GM19035 (cell line): ENCODE measurements around the gene ATXN1.
"Not testable (repeated sequence)": the region's sequence is repeated elsewhere in the genome, so short reads cannot be mapped to it uniquely, and the experiment has no call there.

Source experiments
- ATAC-seq: cut with Tn5 transposase; IDR thresholded peaks from one replicate; pipeline ENCODE4 v1.9.1; 2021; ENCODE audit not compliant: unreplicated experiment

ATXN1 gene

DNA sequence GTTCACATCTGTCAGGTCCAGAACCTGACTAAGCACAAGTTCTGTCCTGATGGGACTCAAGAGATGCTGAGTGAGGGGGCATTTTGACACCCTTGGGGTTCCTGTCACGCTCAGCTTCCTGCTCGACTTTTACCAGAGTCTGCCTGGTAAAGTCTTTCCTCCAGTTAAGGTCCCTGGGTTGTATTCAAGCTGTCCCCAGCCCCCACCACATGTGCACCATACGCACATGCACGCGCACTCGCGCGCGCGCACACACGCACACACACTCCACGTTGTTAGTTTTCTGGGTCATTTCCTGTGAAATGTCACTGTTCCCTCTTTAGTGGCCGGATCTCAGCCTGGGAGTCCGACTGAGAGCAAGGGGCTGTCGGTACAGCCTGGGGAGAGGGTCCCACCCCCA, 356.8 kb downstream of the ATXN1 start:
- no peak for ATAC-seq

DNA sequence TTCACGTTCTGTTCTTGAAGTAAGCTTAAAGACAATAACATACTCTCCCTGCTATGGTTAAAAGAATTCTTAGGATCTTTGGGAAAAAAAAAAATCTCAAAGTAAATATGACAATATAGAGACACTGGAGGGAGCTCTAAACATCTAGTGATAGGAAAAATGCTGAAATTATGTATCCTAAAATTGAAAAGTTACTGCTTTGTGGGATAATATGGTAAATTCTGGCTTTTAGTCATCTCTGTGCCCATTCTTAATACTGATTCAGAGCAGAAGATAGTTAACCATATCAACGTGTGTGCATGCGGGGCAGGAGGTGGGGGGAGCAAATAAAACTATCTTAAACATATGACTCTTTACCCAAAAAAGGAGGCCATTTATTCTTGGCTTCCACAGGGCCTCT, 357.4 kb downstream of the ATXN1 start:
- ATAC-seq, result no peak

DNA sequence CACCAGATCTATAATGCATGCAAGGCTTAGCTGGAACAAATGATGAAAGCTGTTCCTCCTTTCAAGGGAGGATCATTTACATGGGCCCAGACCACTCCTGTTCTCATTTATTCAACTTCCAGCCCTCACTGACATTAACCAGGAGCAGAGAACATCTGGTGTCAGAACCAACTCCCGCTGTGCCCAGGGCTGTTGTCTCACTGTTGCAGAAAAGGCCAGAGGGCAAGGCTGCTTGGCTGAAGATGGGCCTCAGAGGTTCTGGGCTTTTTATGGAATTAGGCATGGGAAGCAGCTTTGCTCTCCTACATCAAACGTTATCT, 358.7 kb downstream of the ATXN1 start:
- ATAC-seq, result no peak

DNA sequence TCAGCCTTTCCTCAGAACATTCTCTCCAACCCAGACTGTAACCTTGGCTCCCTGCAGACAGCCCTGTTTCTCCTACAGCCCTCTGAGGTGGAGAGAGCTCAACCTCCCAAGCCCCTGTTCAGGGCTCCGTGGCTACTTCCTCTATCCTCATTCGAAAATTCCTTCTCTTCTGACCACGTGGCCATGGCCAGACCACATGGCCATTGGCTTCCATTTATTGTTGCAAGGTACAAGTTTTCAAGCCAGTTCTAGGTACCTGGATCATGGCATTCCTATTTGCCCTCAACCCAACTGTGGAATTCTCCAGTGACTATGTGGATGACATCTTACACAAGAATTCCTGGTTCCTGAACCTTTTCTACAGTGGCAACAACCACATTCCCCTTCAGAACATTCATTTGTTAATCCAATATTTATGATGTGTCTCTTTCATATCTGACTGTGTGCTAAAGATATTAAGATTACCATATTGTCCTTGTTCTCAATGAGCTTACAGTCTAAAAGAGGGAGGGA, 361.0 kb downstream of the ATXN1 start:
- ATAC-seq, result no peak

DNA sequence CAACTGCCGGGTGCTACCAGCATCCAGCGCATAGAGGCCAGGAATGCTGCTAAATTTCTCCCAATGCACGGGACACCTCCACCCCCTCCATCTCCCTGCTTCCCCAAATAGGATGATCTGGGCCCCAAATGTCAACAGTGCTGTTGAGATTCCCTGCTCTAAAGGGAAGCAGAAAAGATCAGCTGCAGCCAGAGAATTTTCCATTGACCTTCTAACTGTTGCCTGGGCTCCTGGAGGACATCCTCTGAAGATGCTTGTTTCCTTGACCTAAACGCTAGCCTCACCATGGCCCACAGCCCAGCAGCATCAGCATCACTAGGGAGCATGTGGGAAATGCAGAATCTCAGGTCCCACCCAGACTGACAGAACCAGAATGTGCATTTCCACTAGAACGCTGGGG, 361.6 kb downstream of the ATXN1 start:
- ATAC-seq, result no peak

DNA sequence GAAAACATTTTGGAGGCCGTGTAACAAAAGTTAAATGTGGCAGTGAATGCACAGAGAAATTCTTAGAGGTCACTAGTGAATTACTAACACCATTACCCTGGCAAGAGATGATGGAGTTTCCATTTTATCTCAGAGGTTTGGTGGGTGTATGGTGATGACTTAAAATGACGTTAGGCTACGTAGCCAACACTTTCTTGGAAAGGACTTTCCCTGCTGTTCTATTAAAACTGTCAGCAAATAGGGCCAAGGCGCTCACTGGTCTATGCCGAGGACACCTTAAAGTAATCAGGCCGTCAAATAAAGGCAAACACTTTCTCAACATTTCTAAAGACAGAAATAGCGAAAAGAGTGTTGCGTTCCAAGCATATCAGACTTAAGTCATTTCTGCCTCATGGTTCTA, 362.1 kb downstream of the ATXN1 start:
- no peak for ATAC-seq

DNA sequence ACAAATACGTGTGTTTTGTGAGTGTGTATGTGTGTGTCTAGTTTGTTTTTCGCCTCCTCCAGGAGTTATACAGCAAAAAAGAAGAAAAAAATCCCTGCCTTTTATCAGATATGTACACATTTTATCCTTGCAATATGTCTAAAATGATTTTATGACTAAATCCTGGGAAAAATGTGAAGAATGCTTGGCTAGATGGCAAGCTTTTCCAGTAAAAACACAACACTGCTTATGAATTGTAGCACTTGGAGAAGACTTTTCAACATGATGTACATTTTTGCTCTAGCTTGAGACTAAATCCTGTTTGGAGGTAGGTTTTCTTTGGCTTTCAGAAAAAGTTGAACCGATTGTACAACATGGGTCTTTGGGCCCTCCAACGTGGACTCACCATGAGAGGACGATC, 362.7 kb downstream of the ATXN1 start:
- ATAC-seq, result no peak

DNA sequence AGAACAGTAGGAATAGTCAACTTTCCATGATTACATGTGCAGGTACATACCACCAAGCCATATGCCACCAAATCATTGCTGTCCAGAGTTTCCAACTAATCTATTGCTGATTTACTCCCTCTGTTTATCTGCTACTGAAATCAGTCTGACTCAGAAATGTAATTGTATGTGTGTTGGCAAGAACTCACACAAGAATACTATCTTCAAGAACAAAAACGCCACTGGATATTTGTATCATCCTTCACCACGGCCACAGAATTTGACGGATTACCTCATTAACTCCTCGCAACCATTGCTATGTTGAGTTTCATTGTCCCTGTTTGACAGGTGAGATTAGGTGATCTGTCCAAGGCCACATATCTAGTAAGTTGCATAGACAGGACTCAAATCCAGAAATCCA, 363.6 kb downstream of the ATXN1 start:
- ATAC-seq, result no peak

DNA sequence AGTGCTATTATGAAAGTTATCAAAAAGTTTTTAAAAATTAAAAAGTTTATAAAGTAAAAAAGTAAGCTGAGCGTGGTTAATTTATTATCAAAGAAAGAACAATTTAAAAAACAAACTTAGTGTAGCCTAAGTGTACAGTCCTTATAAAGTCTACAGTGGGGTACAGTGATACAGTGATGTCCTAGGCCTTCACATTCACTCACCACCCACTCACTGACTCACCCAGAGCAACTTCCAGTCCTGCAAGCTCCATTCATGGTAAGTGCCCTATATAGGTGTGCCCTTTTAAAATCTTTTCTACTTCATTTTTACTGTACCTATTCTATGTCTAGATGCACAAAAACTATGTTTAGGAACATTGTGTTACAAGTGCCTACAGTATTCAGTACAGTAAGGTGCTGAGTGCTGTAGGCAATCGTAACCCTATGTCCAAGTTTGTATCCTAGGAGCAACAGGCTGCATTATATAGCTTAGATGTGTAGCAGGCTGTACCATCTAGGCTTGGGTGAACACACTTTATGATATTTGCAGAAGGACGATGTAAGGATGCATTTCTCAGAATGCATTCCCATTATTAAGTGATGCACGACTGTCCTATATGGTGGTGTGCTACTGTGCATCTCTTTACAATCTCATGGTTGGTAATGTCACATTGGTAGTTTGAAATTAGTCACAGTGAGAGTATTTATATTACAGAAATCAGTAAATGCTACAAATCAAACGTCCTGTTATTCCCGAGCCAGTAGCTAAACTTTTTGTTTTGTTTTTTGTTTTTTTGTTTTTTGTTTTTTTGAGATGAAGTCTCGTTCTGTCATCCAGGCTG, 364.6 kb downstream of the ATXN1 start:
- no peak for ATAC-seq

DNA sequence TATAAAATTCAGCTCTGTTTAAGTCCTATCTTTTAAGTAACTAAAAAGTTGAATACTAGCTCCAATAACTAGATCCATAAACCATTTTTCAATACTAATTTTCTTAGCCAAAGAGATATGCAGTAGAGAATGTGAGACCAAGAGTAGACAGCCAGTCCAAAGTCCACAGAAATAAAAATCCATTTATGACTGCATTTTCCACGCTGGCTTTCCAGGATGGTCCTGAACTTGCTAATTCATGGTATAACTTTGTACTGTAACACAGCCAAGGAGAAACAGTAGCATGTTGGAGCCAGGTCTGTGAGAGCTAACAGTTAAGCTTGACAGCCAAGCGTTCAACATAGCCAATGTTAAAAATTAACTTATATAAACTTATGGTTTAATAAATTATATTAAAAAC, 366.6 kb downstream of the ATXN1 start:
- ATAC-seq, result no peak

DNA sequence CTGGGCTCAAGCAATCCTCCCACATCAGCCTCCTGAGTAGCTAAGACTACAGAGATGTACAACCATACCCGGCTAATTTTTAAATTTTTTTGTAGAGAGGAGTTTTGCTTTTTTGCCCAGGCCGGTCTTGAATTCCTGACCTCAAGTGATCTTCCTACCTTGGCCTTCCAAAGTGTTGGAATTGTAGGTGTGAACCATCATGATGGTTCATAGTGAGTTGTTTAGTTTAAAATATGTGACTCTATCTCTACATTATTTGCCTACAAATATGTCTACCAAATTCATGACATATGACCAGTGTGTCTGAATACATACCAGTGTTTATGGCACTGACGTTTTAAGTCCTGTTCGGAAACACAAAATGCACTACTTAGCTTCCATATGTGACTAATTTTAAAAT, 367.9 kb downstream of the ATXN1 start:
- no peak for ATAC-seq

DNA sequence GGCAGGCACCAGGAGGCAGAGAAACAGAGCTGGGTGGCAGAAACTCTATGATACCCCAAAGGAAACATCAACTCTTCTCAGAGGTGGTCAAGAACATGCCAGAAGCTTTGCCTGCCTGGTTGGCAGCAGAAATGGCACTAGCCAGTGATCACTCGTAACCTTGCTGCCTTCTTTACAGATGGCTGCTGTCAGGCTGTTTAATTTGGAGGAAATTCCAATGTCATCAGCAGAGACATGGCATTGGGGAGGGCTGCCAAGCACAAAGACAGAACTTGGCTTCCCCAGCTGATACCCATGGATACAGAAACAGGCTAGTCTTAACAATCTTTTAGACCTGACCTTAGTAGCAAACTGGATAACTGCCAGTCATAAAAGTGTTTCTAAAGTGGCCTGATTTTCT, 369.2 kb downstream of the ATXN1 start:
- no peak for ATAC-seq

DNA sequence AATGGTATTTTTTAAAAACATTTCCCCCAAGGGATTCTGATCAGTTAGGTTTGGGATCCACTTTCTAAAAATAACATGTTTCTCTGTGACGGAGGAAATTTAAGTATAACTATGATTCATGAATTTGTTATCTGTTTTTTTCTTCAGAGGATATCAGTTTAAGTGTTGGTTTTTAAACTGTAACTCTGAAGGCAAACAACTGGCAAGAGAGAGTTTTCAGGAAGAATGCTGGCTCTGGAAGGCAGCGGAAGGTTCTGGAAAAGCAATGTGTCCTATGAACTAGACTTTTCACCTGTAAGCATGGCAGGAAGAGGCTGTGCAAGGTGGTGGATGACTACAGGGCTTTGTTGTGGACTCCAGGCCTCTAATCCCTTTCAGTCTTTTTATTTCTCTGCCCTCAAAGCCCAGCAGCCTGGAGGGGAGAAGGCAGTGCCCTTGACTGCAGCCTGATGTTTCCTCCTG, 369.8 kb downstream of the ATXN1 start:
- ATAC-seq, result no peak

DNA sequence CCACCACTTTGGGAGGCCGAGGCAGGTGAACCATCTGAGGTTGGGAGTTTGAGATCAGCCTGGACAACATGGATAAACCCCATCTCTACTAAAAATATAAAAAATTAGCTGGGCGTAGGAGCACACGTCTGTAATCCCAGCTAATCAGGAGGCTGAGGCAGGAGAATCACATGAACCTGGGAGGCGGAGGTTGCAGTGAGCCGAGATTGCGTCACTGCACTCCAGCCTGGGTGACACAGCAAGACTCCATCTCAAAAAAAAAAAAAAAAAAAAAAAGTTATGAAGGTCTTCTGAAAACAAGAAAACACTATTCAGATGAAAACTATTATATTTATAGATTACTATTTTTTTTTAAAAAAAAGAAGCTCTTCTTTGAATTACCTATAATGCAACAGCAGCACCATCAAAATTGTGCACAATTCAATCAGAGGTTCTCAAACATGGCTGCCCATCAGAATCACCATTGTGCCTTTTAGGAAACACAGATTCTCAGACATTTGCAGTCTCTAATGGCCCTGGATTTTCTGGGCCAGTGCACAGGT, 370.3 kb downstream of the ATXN1 start:
- not testable (repeated sequence) for ATAC-seq

DNA sequence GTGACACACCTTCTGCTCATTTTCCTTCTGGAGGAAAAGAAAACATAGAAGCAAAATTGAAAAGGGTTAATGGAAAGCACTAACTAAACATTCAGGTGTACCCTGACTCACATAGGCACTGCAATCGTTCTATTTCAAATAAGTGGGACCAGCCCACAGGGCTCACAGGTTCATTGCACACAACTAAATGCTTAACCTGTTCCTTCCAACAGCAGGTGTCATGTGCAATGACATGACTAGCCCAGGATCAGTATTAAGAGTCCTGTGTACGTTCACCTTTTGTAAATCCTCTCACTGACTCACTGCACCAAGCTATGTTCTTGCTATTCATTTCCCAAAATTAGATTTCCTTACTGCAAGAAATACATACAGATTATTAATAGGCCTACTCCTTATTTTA, 371.6 kb downstream of the ATXN1 start:
- ATAC-seq, result no peak

DNA sequence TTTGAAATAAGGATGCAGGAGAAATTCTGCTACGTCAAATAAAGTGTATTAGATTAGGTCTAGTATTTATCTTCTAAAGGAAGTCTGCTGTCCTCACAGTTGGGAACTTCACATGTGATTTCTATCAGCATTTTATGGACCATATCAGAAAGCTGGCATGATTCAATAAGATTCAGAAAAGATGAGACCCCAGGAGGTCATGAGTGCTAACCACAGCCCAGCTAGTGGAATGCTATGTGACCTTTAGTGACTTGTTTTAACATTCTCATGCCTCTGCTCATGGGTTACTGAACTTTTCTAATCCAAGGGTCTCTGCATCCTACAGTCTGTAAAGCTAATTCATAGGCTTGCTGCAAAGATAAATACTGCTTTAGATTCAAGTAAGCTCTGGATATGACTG, 372.8 kb downstream of the ATXN1 start:
- no peak for ATAC-seq

DNA sequence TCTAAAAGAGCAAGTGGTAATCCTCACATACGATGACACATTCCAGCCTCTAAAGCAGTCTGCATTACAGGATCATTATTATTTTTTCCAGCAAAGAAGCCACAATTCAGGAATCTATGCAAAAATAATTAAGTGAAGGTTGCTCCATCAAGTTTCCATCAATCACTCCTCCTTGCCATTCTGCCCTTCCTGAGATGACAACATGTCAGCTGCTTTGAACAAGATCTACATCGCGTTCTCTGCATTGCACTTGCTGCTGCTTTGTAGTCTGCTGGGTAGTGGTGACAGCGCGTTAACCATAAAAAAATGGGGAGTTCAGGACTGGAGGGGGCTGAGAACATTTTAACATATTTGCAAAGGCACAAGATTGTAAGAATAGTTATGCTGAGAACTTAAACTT, 375.2 kb downstream of the ATXN1 start:
- ATAC-seq, result no peak

DNA sequence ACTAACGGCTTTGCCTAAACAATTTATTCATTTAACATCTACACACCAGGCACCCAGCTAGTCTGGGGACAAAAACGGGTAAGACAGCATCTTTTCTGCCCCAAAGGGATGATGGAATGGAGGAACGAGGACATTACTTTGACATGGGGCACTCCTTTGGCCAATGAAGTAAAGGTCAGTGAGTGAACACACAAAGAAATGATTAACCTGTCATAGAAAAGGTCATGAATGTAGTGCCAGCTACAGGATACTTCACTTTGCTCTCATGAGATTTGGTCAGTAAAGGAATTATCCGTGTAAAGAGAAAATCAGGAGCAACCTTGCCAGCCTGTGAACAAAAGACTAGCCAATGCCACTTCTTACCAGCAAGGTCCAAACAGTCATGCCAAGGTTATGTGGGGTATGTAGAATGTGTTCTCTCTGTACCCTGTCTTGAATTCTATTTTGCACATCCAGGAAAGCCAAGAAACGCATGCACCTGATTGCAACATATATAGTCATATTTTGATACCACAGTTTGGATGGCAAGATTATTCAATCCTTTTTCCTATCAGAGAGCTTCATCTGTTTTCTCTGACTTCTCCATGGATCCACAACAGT, 377.6 kb downstream of the ATXN1 start:
- no peak for ATAC-seq

DNA sequence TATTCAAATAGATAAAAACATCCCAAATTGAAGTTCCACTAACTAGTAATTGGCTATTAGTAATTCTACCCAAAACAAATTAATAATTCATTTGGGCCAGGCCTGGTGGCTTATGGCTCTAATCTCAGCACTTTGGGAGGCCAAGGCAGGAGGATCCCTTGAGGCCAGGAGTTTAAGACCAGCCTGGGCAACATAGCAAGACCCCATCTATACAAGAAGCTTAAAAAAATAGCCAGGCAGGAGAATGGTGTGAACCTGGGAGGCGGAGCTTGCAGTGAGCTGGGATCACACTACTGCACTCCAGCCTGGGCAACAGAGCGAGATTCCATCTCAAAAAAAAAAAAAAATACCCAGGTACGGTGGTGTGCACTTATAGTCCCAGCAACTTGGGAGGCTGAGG, 379.3 kb downstream of the ATXN1 start:
- ATAC-seq, result not testable (repeated sequence)

DNA sequence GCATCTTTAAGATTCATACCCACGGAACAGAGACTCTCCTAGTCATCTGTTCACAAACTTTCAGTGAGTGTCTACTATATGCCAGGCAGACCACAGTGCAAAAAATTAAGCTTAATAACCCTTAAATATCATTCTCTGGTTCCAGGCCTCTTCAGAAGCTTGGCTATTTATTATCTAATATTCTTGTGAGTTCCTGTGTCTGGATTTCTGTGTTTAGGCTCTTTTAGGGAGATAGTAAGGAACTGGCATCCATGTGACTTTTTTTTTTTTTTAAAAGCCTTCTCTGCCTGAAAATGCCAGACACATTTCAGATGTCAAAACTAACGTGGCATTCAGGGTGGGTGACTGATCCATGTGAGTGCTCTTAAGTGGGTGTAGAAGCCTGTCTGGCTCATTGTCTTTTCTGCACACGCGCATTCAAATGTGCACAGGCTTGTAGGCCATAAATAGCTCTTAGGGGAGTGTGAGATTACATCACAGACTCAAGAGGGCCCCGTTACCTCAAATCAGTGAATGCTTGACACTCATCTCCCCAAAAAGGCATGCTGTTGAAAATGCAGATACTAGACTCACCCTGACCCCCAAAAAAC, 380.9 kb downstream of the ATXN1 start:
- no peak for ATAC-seq

DNA sequence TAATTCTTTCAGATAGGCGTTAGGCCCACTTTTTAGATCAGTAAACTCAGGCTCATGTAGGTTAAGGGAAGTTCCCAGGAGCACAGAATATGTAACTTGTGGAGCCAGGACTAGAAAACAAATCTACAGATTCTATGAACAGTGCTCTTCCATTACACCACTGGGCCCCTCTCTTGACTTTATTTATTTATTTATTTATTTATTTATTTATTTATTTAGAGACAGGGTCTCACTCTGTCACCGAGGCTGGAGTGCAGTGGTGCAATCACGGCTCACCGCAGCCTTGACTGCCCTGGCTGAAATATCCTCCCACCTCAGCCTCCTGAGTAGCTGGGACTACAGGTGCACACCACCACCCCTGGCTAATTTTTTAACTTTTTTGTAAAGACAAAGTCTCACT, 382.9 kb downstream of the ATXN1 start:
- not testable (repeated sequence) for ATAC-seq

DNA sequence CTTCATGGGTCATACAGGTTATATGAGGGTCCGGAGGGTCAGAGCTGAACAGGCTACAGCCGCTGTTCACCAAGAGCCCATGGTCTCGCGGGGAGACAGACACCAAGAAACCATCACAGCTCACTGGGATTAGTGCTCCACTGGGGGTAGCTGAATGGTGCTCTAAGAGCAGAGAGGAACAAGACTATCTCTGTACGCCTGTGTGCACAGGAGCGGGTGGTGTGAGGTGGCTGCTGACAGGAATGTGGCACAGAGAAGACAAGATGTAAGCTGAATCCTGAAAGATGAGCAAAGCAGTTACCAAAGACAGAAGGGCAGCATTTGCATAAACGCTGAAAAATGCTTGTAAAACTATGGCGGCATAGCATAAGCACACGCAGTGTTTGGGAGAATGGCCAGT, 383.8 kb downstream of the ATXN1 start:
- no peak for ATAC-seq
